ENCODE results near the gene USP3.
A peak's percentile ranks its signal among the peaks of the same experiment; 100 is the strongest.

The USP3 gene

DNA sequence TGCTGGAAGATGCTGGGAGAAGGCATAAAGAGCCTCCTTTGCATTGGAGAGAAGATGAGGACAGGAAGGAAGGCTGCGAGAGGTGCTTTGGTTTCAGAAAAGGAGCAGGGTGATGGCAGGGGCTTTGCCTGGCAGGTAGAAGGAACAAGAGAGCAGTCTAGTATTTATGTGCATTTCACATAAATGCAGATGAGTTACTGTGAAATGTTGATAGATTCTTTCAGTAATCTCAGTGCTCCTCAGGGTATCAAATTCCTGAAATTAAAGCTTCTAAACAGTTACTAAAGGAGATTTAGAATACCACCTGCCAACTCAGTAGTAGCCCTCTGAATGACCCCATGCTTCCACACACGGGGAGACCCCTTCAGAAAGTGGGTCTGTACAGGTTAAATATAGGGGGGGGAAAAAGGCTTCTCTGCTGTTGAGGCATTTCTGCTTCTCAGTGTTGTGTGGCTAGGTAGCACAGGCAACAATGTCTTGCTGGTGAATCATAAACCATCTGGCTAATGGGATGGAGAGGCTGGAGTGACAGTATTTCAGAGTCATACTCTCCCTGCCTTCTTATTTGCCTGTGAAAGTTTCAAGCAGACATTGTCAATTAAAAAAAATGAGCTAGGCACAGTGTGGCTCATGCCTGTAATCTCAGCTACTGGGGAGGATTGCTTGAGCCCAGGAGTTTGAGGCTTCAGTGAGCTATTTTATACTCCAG, 78.5 kb downstream of the USP3 start:
- no peak for DNase-seq

GRCh38 chr15:63586790-63587189, 82.4 kb downstream of the USP3 start:
- DNase-seq = no peak

DNA sequence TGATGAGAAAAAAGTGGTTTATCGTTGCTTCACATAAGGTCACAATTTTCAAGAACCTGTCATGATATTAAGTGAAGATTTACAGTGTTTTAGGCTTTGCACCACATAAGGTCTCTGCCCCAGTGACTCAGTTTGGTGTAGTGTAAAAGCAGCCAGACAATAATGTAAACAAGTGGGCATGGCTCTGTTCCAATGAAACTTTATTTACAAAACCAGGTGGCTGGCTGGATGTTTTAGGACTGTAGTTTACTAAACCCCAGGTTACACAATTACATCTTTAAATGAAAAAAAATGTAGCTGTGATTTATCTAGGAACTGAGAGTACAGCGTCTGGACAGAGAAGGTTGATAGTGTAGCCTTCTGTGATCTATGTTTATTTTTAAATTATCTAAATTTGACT, 83.1 kb downstream of the USP3 start:
- DNase-seq = no peak

GRCh38 chr15:63588826-63589225, 84.4 kb downstream of the USP3 start:
- no peak for DNase-seq

DNA sequence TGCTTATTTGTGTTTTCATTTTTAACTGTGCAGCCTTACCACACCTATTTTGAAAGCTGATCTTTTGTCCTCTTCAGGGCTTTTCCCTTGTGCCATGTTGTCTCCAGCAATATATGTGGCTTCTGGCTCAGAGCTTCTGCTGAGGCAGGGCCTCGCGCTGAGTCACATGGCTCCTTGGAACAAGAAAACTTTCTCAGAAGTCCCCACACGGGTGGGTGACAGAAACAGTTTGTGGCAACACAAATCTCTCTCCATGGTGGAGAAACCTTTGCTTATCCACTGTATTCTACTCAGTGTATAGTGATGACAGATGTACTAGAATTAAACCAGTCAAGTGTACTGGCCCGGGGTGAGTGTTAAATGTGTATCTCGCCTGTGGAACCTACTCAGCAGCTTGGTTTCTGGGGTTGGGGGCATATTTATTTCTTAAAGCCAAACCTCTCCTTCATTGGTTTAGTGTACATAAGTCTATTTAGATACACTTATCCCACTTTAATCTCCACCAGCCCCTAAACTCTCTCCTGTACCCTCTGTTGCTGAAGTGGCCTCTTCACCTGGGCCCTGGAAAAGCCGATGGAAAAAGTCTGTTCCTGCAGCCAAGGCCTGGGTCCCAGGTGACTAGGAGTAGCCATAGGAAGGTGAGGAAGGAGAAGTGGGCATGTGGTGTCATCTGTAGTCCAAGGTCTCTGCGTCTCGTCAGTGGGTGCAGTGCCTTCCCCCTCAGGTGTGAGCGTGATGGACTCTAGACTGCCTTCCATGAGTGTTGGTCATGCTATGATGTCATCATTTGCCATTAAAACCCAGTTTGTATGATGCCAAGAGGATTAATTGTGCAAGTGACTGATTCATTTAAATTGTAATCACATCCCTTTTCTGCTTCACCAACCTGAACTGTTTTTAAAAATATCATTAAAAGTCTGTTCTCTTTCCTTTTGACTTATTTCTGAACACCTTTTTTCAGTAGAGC, 89.6 kb downstream of the USP3 start:
- no peak for DNase-seq

DNA sequence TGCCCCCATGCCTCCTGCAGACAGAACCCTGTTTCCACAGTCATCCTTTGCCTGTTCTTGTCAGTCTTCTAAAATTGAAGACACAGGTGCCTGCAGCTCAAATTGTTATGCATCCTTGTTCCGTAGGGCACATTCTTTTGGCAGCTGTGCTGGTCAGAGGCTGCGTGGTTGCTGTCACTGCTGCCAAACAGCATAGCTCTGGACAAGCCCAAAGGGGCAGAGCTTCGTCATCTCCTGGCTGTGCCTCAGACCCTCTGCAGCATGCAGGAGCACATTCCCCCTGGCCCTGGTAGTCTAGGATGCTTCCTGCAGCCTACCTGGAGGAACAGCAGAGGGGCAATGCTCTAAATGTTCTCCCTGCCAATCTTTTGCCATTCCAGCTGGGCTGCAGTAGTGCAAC, 90.7 kb downstream of the USP3 start:
- peak in 1 of 56 donors; percentile 13 for DNase-seq

DNA sequence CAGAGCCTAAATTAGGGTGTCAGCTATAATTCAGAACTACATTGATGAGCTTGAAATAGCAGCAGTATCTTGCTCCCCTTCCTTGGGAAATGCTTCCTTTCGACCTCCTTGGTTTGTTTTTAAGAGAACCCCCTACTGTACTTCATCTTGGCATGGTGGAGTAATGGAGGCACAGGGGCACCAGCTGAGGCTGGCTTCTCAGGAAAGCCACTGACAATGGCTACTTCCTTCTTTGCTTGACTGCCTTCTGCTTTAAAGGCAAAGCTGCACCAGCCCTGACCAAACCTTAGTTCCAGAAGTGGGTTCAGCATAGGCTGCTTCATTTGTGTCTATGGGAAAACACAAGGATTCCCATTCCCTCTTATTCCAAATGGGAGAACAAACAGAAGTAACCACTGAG, 91.3 kb downstream of the USP3 start:
- DNase-seq = no peak

GRCh38 chr15:63596676-63597037, 92.3 kb downstream of the USP3 start:
- DNase-seq = no peak

DNA sequence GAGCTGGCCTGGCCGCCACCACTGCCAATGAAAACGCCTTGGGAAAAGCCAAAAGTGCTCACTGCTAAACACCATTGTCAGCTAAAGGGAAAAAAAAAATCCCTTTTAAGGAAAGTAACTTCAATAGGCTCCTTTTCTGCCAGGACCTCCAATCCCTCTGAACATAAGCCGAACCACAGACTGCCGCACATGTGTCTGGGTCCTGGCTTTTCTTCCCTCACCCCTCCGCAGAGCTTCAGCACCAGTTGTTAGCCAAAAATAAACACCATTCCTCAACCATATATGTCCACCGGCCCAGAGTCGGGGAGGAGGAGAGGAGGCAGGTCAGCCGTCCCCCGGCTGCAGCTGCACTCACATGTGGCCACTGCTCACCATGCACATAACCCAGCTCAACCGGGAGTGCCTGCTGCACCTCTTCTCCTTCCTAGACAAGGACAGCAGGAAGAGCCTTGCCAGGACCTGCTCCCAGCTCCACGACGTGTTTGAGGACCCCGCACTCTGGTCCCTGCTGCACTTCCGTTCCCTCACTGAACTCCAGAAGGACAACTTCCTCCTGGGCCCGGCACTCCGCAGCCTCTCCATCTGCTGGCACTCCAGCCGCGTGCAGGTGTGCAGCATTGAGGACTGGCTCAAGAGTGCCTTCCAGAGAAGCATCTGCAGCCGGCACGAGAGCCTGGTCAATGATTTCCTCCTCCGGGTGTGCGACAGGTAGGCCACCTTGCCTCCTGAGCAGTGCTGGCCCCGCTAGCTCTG, 92.8 kb downstream of the USP3 start, which contains the start of gene FBXL22:
TSS of gene FBXL22 (plus strand) at position 350 of the 753 bp plus-strand sequence. CDS start at position 356, 6 bp downstream.
- peak in 1 of 56 donors; percentile 19 for DNase-seq

DNA sequence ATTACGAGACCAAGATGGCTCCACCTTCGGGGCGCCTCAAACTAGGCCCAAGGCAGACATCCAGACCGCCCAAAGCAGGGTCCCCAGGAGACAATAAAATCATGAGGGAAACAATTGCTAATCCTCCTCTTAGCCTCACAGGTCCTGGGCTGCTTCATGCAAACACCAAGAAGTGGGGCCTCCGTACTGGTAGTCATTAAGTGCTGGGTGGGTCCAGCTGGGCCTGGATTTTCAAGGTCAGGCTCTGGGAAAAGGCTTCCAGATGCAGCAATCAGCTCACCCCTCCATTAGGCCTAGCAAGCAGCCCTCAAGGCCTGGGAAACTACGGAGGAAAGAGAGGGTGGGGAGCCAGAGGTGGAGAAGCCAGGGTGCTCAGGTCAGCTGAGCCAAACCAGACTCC, 93.4 kb downstream of the USP3 start:
- DNase-seq = no peak

DNA sequence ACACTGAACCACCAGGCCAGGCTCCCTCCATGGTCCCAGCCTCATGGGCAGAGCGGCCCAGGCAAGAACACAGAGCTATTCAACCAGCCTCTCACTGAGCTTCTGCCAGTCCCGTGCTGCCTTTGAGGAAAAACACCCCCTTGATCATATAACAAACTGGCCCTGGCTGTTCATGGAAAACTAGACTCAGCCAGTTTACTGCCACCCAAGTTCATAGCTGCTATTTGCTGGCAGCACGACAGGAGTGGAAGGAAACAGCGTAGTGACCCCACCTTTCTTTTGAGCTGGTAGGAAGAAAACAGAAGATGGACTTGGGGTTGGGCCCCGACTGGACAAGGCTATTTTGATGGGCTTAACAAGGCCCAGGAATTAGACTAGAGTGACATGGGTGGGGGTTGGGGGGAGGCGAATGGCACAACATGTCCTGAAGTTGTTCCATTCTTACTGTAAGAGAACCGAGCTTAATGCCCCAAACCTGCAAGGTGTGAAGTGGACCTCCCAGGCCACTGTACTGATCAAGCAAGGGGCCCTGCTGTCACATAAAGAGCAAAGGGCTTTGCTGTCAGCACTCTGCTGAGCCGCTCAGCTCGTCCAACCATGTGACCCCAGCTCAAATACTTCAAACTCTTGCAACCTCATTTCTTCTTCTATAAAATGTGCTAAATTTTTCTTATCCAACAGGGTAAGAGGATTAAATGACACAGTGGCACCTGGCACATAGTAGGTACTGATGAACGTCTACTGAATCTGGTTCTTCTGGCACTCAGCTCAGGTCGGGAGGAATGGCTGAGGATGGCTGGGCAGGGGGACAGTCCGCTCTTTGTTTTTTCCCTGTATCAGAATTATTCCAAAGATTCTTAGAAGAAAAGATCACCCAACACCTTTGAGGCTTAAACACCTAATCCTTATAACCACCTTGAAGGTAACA, 94.3 kb downstream of the USP3 start:
- DNase-seq = peak in 10 of 56 donors; percentile 14 to 41 (median 29)

DNA sequence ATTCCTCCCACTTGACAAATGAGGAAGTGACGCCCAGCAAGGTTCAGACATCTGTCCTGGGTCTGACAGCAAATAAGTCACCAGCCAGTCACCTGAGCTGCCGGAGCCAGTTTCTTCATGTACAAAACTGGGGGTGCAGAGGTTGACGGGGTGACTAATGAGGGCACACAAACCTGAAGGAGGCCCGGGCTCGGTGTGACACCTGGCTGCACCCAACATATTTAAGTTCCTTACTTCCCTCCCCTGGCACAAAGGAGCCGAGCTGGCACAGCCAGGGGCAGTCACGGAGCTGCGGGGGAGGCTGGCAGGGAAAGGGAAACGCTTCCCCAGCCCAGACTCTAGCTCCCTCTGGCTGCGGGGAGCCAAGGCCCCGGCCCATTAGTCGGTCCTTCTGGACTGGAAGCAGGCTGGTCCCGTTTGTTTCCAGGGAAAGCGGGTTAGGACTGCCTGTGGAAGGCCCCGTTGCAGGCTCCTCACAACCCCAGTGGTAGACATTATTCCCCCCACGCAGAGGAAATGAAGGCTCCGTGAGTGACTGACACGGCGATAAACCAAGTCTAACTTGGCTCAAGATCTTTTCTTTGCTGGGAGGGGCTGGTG, 95.1 kb downstream of the USP3 start:
- peak in 50 of 56 donors; percentile 17 to 83 (median 59) for DNase-seq

DNA sequence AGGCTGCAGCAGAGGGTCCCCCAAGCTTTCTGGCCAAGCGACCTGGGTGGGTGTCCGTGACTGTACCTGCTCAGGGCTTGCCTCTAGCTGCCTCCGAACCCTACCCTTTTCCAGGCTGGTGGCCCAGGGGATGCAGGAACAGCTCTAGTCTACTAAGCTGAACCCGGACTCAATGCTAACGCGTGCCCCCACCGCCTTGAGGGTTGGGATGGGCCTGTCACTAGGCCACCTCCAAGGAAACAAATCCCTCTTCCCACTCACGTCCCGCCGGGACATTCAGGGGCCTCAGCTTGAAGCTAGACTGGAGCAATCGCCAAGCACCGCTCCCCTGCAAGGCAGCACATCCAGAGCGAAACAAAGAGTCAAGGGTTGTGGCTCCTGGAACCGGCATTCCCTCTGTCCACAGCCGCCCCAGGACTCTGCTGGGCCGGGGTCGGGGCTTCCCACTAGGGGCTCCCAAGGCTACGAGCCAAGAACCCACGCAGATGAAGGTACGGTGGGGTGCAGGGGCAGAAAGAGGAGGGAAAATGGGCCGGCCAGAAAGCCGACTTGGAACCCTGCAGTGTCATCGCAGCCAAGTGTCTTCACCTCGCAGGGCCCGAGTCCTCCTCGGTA, 95.7 kb downstream of the USP3 start:
- DNase-seq = peak in 19 of 56 donors; percentile 37 to 77 (median 65)

GRCh38 chr15:63600616-63601025, 96.2 kb downstream of the USP3 start:
- peak in 54 of 56 donors; percentile 53 to 92 (median 81) for DNase-seq

DNA sequence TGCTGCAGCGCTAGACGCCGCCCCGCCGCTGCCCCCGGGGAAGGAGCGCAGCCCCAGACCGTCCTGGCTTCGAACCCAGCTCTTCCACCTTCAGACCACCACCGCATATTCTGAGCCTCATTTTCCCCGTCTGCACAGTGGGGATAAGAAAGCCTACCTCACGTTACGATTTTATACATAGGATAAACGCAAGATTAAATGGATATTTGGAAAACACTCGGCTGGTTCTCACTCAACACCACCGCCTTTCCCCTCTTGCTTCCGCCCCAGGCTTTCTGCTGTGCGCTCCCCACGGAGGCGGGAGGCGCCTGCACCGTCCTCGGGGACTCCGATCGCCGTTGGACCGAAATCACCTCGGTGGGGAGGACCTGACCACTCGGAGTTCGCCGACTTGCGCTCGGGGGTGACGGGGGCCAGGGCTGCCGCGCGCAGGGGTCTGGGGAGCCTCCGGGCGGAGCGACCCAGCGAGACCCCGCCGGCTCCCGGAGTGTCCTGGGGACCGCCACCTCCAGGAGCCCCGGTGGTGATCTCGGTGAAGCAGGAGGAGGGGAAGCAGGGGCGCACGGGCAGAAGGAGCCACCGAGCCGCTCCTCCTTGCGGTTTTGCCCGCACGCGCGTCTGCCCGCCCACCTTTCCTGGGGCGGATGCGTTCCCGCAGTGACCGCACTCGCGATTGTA, 96.8 kb downstream of the USP3 start:
- peak in 16 of 56 donors; percentile 38 to 72 (median 52) for DNase-seq

- DNase-seq = peak in 5 of 56 donors; percentile 19 to 30 (median 23)
Observed at GRCh38 chr15:63601704-63602185, 97.4 kb downstream of the USP3 start.

GRCh38 chr15:63602595-63602994, 98.2 kb downstream of the USP3 start:
- no peak for DNase-seq

DNA sequence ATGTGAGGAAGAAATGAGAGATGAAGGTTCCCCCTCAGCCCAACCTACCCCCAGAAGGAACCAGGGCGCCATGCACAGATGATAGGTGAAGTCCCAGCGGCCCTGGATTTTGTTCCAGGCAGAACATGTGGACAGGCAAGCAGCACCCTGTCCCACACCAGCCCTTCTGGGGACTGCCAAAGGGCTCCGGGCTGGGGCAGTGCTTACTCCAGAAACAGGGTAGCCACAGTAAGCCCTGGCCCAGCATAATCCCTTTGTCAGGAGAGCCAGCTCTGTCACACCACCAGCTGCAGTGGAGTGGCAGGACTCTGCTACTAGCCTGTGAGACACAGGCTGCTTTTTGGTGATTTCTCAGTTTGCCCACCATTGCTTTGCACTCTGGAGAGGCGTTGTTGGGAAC, 99.1 kb downstream of the USP3 start:
- peak in 18 of 56 donors; percentile 20 to 63 (median 36) for DNase-seq

GRCh38 chr15:63604281-63604680, 99.9 kb downstream of the USP3 start:
- DNase-seq = no peak
